Measurements from ENCODE around the gene CCNF.

DNA sequence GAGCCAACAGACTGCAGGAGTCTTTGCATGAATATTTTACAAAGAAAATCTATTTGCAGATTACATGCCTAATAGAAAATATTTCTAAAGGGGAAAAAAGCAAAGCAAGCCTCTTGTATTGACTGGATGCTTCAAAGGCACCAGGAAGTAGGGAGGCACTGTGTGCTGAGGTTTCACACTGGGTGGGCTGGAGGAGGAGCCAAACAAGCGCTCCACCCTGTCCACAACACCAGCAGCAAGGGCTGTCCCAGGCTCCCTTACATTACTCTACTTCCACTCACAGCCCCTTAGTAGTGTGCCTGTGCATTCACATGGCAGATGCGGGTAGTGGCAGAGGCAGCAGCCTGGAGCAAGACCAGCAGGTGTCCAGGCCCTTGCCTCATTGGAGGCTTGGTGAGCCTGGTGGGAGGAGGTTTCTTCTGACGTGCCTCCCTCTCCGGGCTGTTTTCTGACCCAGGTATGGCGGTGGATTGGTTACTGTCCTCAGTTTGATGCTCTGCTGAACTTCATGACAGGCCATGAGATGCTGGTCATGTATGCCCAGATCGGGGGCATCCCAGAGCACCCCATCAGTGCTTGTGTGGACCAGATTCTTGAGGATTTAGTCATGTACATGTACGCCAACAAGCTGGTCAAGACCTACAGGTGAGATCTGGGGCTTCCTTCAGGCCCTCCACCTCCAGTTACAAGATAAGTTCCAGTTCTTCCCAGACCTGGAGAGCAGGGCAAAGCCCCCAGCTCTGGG lies 7.0 kb upstream of the CCNF start:
- TF ChIP-seq, protein P1, sequence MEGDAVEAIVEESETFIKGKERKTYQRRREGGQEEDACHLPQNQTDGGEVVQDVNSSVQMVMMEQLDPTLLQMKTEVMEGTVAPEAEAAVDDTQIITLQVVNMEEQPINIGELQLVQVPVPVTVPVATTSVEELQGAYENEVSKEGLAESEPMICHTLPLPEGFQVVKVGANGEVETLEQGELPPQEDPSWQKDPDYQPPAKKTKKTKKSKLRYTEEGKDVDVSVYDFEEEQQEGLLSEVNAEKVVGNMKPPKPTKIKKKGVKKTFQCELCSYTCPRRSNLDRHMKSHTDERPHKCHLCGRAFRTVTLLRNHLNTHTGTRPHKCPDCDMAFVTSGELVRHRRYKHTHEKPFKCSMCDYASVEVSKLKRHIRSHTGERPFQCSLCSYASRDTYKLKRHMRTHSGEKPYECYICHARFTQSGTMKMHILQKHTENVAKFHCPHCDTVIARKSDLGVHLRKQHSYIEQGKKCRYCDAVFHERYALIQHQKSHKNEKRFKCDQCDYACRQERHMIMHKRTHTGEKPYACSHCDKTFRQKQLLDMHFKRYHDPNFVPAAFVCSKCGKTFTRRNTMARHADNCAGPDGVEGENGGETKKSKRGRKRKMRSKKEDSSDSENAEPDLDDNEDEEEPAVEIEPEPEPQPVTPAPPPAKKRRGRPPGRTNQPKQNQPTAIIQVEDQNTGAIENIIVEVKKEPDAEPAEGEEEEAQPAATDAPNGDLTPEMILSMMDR (IDR thresholded peaks at IDR 0.05; ENCODE audit: poor library complexity, severe bottlenecking): no peak
- TF ChIP-seq EP300 (conservative IDR thresholded peaks at IDR 0.05; ENCODE audit: poor library complexity, severe bottlenecking) (no peak), RAD21 (conservative IDR thresholded peaks at IDR 0.05) (no peak), TAF1 (IDR thresholded peaks at IDR 0.05; ENCODE audit: low read depth) (no peak), EZH2 (IDR thresholded peaks at IDR 0.05; ENCODE audit: borderline replicate concordance, insufficient read depth, low read length, poor library complexity, severe bottlenecking) (no peak), POLR2AphosphoS5 (IDR thresholded peaks at IDR 0.05) (no peak), MXI1 (conservative IDR thresholded peaks at IDR 0.05; ENCODE audit: poor library complexity, severe bottlenecking) (no peak)
- TF ChIP-seq, protein P2, sequence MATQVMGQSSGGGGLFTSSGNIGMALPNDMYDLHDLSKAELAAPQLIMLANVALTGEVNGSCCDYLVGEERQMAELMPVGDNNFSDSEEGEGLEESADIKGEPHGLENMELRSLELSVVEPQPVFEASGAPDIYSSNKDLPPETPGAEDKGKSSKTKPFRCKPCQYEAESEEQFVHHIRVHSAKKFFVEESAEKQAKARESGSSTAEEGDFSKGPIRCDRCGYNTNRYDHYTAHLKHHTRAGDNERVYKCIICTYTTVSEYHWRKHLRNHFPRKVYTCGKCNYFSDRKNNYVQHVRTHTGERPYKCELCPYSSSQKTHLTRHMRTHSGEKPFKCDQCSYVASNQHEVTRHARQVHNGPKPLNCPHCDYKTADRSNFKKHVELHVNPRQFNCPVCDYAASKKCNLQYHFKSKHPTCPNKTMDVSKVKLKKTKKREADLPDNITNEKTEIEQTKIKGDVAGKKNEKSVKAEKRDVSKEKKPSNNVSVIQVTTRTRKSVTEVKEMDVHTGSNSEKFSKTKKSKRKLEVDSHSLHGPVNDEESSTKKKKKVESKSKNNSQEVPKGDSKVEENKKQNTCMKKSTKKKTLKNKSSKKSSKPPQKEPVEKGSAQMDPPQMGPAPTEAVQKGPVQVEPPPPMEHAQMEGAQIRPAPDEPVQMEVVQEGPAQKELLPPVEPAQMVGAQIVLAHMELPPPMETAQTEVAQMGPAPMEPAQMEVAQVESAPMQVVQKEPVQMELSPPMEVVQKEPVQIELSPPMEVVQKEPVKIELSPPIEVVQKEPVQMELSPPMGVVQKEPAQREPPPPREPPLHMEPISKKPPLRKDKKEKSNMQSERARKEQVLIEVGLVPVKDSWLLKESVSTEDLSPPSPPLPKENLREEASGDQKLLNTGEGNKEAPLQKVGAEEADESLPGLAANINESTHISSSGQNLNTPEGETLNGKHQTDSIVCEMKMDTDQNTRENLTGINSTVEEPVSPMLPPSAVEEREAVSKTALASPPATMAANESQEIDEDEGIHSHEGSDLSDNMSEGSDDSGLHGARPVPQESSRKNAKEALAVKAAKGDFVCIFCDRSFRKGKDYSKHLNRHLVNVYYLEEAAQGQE (IDR thresholded peaks at IDR 0.05; ENCODE audit: borderline replicate concordance): no peak
